Measurements from ENCODE around the gene DPYD.

DPYD gene

DNA sequence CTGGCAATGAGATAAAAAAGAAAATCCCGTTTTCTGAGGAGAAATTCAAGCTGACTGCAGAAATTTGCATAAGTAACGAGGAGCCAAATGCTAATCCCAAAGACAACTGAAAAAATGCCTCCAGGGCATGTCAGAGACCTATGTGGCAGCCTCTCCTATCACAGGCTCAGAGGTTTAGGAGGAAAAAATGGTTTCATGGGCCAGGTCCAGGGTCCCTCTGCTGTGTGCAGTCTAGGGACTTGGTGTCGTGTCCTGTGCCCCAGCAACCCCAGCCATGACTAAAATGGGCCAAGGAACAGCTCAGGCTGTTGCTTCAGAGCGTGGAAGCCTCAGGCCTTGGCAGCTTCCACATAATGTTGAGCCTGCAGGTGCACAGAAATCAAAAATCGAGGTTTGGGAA, 456.5 kb downstream of the DPYD start:
- TF ChIP-seq ZFX (IDR thresholded peaks at IDR 0.05; ENCODE audit: borderline replicate concordance): no peak
- TF ChIP-seq, protein P1, sequence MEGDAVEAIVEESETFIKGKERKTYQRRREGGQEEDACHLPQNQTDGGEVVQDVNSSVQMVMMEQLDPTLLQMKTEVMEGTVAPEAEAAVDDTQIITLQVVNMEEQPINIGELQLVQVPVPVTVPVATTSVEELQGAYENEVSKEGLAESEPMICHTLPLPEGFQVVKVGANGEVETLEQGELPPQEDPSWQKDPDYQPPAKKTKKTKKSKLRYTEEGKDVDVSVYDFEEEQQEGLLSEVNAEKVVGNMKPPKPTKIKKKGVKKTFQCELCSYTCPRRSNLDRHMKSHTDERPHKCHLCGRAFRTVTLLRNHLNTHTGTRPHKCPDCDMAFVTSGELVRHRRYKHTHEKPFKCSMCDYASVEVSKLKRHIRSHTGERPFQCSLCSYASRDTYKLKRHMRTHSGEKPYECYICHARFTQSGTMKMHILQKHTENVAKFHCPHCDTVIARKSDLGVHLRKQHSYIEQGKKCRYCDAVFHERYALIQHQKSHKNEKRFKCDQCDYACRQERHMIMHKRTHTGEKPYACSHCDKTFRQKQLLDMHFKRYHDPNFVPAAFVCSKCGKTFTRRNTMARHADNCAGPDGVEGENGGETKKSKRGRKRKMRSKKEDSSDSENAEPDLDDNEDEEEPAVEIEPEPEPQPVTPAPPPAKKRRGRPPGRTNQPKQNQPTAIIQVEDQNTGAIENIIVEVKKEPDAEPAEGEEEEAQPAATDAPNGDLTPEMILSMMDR (IDR thresholded peaks at IDR 0.05): no peak

DNA sequence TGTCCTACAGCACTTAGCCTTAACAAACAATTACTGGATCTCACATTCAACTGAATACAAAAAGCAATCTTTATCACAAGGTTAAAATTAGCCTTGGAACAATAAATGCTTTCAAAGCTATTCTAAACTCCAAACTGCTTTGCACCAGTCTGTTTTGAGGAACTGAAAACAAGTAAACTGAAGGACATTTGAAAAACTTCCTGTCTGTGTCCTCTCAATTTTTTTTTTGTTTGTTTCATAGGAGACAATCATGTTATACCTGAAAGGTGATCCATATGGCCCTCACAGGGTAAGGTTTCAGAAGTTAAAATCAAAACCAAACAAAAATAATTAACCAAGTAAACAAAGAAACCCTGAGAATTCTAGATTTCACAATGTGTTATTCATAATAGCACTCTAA, 459.1 kb downstream of the DPYD start:
- TF ChIP-seq, protein P1 (IDR thresholded peaks at IDR 0.05): no peak
- no peak for TF ChIP-seq ZFX (IDR thresholded peaks at IDR 0.05; ENCODE audit: borderline replicate concordance)

More for the DNA sequence above, 456.5 kb downstream of the DPYD start:
- no peak overlapping the region for H3K27ac ChIP-seq

DNA sequence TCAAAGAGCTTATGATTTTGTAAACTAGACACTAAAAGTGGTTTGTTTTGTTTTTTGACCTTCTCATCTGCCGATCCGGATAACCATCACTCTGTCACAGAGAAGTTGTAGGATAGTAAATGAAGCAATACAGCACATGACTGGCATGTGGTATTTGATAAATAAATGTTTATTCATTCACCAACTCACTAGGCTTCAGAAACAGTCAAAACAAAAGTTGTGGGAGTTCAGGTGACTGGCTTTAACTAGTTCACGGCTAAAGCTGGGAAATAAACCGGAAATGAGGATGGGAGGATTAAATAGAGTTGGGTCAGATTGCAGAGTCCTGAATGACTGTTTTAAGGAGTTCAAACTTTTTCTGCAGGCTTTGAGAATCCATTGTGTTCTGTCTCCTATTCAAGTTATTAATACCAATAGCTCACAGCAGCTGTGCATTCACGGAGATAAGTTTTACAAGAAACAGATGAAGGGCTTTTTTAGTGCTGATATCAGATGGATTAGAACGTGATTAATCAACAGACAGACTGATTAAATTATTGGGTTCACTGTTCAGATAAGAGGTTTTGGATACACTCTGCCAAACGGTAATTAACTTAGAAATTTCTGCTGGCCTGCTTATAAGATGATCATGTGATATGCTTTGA, 463.3 kb downstream of the DPYD start:
- no peak overlapping the region for H3K27ac ChIP-seq
- no peak for TF ChIP-seq ZFX (IDR thresholded peaks at IDR 0.05; ENCODE audit: borderline replicate concordance)
- TF ChIP-seq, protein P1 (IDR thresholded peaks at IDR 0.05): no peak

More for the DNA sequence above, 459.1 kb downstream of the DPYD start:
- H3K27ac ChIP-seq: no peak overlapping the region

DNA sequence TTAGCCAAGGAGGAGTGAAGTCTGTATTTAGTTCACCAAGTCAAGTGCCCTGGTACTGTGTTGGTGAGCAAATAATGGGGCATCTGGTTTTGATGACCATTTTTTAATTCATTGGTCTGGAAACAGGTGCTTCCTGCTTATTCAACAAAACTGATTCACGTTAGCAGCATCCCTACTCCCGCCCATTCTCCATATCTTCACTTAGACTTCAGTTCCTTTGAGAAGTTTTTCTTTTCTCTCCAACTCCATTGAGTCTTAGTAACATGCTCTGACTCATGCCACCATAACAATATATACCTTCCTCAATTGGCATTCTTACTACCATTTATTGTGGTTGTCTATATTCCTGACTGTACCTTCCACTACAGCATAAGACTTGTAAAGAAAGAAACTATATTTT, 468.9 kb downstream of the DPYD start:
- no peak overlapping the region for H3K27ac ChIP-seq
- no peak for TF ChIP-seq ZFX (IDR thresholded peaks at IDR 0.05; ENCODE audit: borderline replicate concordance)
- TF ChIP-seq, protein P1 (IDR thresholded peaks at IDR 0.05): no peak

DNA sequence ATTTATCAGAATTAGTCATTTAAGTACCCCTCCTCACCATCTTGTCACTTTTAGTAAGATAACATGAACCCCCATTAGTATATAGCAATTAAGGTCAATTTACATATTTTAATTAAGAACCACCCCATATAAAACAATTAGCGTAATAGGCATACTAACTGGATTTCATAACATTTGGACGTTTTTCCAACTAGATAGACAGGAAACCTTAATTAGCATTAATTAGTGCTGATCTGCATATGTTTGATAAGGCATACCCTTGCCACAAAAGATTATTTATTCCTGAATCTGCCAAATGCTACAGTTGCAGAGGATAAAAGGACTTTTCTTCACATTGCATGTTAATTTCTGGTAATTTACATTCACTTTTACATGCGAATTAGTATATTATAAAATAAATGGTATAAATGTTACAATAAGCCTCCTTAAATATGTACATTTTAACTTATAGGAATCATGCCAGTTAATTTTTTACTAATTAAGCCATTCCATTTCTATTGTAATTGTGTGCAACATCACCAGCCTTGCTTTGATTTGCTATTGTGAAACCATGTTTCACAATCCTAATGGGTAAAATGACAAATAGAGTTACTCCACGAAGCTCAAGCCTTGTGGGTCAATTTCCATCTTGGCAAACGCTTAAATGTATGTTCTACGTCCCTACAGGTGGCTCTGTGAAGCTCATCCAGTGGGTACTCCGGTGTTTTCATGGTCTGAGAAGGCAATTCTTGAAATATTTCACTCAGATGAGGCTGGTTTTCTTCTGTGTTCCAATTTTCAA, 469.6 kb downstream of the DPYD start:
- TF ChIP-seq, protein P1 (IDR thresholded peaks at IDR 0.05): no peak
- no peak for TF ChIP-seq ZFX (IDR thresholded peaks at IDR 0.05; ENCODE audit: borderline replicate concordance)
- no peak overlapping the region for H3K27ac ChIP-seq

DNA sequence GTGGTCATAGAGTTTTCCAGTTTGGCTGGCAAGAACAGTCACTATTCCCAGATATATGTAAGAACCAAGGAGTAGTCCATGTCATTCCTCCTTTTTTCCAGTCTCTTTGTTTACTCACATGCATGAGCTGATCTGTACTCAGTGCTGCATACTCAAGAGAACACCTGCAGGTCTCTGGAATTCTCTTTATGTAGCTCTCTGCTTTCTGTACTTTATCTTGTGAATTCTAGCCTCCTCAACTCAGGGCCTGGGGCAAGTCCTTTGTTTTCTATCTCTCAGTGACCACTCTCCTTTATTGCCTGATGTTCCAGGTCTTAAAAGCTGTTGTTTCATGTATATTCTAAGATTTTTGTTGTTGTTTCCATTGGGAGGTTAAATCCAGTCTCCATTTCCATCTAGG, 478.9 kb downstream of the DPYD start:
- TF ChIP-seq, protein P1 (IDR thresholded peaks at IDR 0.05): no peak
- TF ChIP-seq ZFX (IDR thresholded peaks at IDR 0.05; ENCODE audit: borderline replicate concordance): no peak
- no peak overlapping the region for H3K27ac ChIP-seq

DNA sequence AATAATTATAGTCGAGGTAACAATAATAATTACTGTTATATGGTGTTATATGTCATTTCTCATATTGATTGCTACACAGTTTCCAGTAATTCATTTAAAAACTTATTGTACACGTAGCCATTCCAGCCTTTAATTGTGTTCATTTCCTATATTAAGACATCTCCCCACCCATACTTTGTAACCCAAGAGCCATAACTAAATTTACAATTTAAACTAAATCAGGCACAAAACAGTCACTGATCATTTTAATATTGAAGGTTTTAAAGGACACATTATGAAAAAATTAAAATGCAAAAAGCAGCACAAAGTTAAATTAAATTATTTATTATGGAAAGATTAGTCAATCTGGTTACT, 487.0 kb downstream of the DPYD start:
- H3K27ac ChIP-seq: no peak overlapping the region

More for the DNA sequence above, 487.0 kb downstream of the DPYD start:
- no peak for TF ChIP-seq ZFX (IDR thresholded peaks at IDR 0.05; ENCODE audit: borderline replicate concordance)
- TF ChIP-seq, protein P1 (IDR thresholded peaks at IDR 0.05): no peak
